GM18517 (cell line): ENCODE measurements around the gene BTBD6.

Experiments
- ATAC-seq: cut with Tn5 transposase; IDR thresholded peaks from one replicate; pipeline ENCODE4 v1.9.1; 2021; ENCODE audit warnings: mild to moderate bottlenecking, moderate library complexity; ENCODE audit not compliant: unreplicated experiment

Gene BTBD6

GRCh38 chr14:105228562-105228961 is 19.8 kb upstream of the BTBD6 start:
- no peak for ATAC-seq

- no peak for ATAC-seq
Observed at GRCh38 chr14:105229099-105229655, 19.2 kb upstream of the BTBD6 start.

GRCh38 chr14:105240811-105241576 is 7.3 kb upstream of the BTBD6 start:
- ATAC-seq = no peak

GRCh38 chr14:105241641-105242040 is 6.7 kb upstream of the BTBD6 start:
- no peak for ATAC-seq

GRCh38 chr14:105244334-105244733 is 4.0 kb upstream of the BTBD6 start:
- ATAC-seq = no peak

- no peak for ATAC-seq
Observed at GRCh38 chr14:105247026-105247425, 1.3 kb upstream of the BTBD6 start.

- no peak for ATAC-seq
Observed at GRCh38 chr14:105247715-105248367, 492 bp upstream of the BTBD6 start.

- ATAC-seq = no peak
Observed at GRCh38 chr14:105249182-105250007, 1.1 kb downstream of the BTBD6 start.

GRCh38 chr14:105250008-105250366 is 1.7 kb downstream of the BTBD6 start:
- ATAC-seq = no peak

- no peak for ATAC-seq
Observed at GRCh38 chr14:105250986-105251385, 2.7 kb downstream of the BTBD6 start.

GRCh38 chr14:105251920-105252319 is 3.6 kb downstream of the BTBD6 start:
- ATAC-seq = no peak

GRCh38 chr14:105252552-105253328 is 4.4 kb downstream of the BTBD6 start:
- ATAC-seq = no peak

GRCh38 chr14:105253329-105253682 is 5.0 kb downstream of the BTBD6 start:
- ATAC-seq = no peak

- no peak for ATAC-seq
Observed at GRCh38 chr14:105255021-105255507, 6.7 kb downstream of the BTBD6 start.

- ATAC-seq = no peak
Observed at GRCh38 chr14:105256292-105256960, 8.1 kb downstream of the BTBD6 start.

- no peak for ATAC-seq
Observed at GRCh38 chr14:105257464-105257863, 9.1 kb downstream of the BTBD6 start.

- no peak for ATAC-seq
Observed at GRCh38 chr14:105258846-105259245, 10.5 kb downstream of the BTBD6 start.

GRCh38 chr14:105260959-105261358 is 12.6 kb downstream of the BTBD6 start:
- no peak for ATAC-seq

GRCh38 chr14:105261781-105262180 is 13.4 kb downstream of the BTBD6 start:
- no peak for ATAC-seq
